Uterus (tissue), 4 donors: ENCODE data around the gene TIMM22. TPM values are rescaled to one million over a fixed set of nuclear protein-coding genes. Genes with fewer than 3 reads are reported as not detected.

Experiments used
- DNase-seq, 2 donors: peaks; one replicate each; pipeline ENCODE4 v3.0.0-alpha.2; 2019 to 2020
- H3K27ac ChIP-seq, 2 donors: fragments of 200-600 bp; sonication (generic); 1 replicate in 1 of 2; 2 replicates in 1 of 2; pipeline ENCODE4 v1.5.1; 2016 to 2018
- H3K27me3 ChIP-seq, 2 donors: fragments of 200-600 bp; sonication (generic); one replicate each; pipeline ENCODE4 v1.5.1; 2018 to 2019; ENCODE audit warnings: control low read depth in 1 of 2
- H3K36me3 ChIP-seq, 2 donors: fragments of 200-600 bp; sonication (generic); one replicate each; pipeline ENCODE4 v1.5.1; 2019; ENCODE audit warnings: control low read depth in 1 of 2
- H3K4me1 ChIP-seq, 2 donors: fragments of 200-600 bp; sonication (generic); one replicate each; pipeline ENCODE4 v1.5.1; 2018 to 2019; ENCODE audit warnings: control low read depth in 1 of 2
- H3K4me3 ChIP-seq, 2 donors: fragments of 200-600 bp; sonication (generic); 1 replicate in 1 of 2; 2 replicates in 1 of 2; pipeline ENCODE4 v1.5.1; 2018 to 2019; ENCODE audit warnings: mild to moderate bottlenecking in 1 of 2
- H3K9me3 ChIP-seq, 2 donors: fragments of 200-600 bp; sonication (generic); one replicate each; pipeline ENCODE4 v1.5.1; 2019; ENCODE audit warnings: control low read depth in 1 of 2
- POLR2A ChIP-seq, 2 donors: fragments of 450-650 bp; IDR thresholded peaks; one replicate each; pipeline ENCODE4 v1.6.1; 2016; ENCODE audit warnings: antibody characterized with exemption in 2 of 2, mild to moderate bottlenecking in 1 of 2, moderate library complexity in 1 of 2
- intact Hi-C: fragments of 100-400 bp; cut with DNase I; formaldehyde crosslinking; loops from one replicate; pipeline ENCODE4 v1.15.1; 2023; ENCODE audit warnings: low total_unique reads
- total RNA-seq, 4 donors: library from RNA; depleted of rRNA in 3 of 4; stranded (reverse); fragments of >200 nt in 3 of 4; gene quantifications; one replicate each; pipeline versions ENCODE4 v1.1.0 to v1.2.4, GENCODE V29; 2014 to 2023
- TF ChIP-seq, protein P1 (sequence below), 4 experiments: fragments of 200-600 bp in 2 of 4; fragments of 450-650 bp in 2 of 4; sonication (generic) in 2 of 4; IDR thresholded peaks; one replicate each; pipeline ENCODE4 v1.5.1; 2016 to 2019; ENCODE audit warnings: antibody characterized with exemption in 4 of 4, mild to moderate bottlenecking in 2 of 4, moderate library complexity in 1 of 4
- donor health status: DM: yes; HTN: yes; CAD: no.

TIMM22 gene
- total RNA-seq, 4 donors from 2014 or later = 5.1 to 17.1 (median 10.8) TPM

DNA sequence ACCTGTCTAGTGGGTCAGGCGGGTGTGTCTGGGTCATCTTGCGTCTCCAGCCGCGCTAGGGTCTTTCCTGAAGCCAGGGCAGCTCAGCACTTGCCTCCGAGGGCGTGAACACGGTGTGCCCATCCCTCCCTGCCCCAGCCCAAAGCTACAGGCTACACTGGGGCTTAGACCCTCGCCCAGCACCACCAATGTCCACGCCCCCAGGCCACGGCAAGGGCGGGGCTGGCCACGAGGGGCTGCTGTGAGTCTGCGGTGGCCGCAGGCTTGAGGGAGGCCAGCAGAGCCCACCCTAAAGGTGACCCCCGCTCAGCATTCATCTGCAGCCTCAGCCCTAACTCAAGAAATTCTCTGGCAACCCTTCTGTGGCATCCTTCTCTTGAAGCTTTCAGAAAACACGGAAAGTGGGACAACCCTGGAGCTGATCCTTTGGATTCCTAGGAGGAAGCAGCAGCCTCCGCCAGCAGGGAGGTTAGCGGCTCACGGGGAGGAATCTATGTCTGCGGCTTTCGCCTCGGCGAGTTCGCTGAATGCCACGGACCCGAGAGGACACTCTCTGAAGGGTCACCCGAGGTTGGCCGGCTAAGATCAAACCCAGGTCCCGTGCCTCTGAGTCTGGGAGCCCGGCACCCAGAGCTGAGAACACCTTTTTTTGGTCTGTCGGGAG is 41.7 kb downstream of the TIMM22 start:
- Histone ChIP-seq H3K9me3 (no peaks in the 10 kb centered on the region), H3K4me3 (no peak overlapping the region), H3K36me3 (no peaks in the 10 kb centered on the region), H3K4me1 (no peaks in the 10 kb centered on the region), H3K27ac (peak overlapping the region in 1 of 2 donors; percentile 60), H3K27me3 (no peaks in the 10 kb centered on the region)
- no peak for DNase-seq
- no peak for TF ChIP-seq POLR2A (IDR thresholded peaks at IDR 0.05)
- TF ChIP-seq, protein P1, sequence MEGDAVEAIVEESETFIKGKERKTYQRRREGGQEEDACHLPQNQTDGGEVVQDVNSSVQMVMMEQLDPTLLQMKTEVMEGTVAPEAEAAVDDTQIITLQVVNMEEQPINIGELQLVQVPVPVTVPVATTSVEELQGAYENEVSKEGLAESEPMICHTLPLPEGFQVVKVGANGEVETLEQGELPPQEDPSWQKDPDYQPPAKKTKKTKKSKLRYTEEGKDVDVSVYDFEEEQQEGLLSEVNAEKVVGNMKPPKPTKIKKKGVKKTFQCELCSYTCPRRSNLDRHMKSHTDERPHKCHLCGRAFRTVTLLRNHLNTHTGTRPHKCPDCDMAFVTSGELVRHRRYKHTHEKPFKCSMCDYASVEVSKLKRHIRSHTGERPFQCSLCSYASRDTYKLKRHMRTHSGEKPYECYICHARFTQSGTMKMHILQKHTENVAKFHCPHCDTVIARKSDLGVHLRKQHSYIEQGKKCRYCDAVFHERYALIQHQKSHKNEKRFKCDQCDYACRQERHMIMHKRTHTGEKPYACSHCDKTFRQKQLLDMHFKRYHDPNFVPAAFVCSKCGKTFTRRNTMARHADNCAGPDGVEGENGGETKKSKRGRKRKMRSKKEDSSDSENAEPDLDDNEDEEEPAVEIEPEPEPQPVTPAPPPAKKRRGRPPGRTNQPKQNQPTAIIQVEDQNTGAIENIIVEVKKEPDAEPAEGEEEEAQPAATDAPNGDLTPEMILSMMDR (IDR thresholded peaks at IDR 0.05) = no peak
- intact Hi-C loops = no loop called here

- H3K27me3 ChIP-seq = no peaks in the 10 kb centered on the region
- TF ChIP-seq POLR2A (IDR thresholded peaks at IDR 0.05) = no peak
- TF ChIP-seq, protein P1 (IDR thresholded peaks at IDR 0.05) = no peak
- H3K36me3 ChIP-seq = no peaks in the 10 kb centered on the region
- intact Hi-C loops = no loop called here
- no peaks in the 10 kb centered on the region for H3K4me1 ChIP-seq
- peak overlapping the region; percentile 56 to 60 for H3K27ac ChIP-seq
- DNase-seq = no peak
- no peaks in the 10 kb centered on the region for H3K9me3 ChIP-seq
- no peak overlapping the region for H3K4me3 ChIP-seq
Measured at GRCh38 chr17:1039123-1039507, 42.2 kb downstream of the TIMM22 start.

DNA sequence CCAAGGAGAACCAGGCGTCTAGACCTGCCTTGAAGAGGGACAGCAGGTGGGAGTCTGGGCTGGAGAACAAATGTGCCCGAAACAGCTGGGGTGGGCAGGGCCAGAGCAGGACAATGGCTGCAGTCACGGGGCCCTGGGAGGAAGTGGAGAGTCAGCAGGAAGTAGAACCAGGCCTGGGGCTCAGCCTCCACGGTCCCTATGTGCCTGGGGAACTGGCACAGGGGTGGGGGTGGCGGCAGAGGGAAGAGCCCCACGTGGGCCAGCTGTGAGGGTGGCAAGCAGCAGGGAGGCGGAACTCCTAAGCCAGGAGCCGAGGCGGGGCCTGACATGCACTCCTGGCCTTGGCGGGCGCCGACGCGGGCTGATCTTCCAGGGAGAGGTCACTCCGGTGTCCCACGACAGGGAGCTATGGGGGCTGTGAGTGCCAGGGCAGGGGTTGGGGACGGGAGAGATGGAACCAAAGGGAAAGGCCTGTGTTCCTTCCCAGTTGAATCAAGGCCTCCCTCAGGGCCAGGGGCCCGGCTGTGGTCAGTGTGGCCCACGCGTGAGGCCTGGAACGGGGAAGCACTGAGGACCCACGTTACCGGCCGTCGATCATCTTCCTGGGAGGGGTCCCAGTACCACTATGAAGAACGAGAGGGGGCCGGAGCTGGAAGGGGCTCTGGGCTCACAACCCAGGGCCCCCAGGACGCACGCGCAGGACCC is 42.7 kb downstream of the TIMM22 start:
- Histone ChIP-seq H3K4me3 (no peak overlapping the region), H3K27ac (peak overlapping the region; percentile 56 to 60), H3K36me3 (no peaks in the 10 kb centered on the region), H3K9me3 (no peaks in the 10 kb centered on the region), H3K4me1 (no peaks in the 10 kb centered on the region), H3K27me3 (no peaks in the 10 kb centered on the region)
- no peak for TF ChIP-seq POLR2A (IDR thresholded peaks at IDR 0.05)
- TF ChIP-seq, protein P1 (IDR thresholded peaks at IDR 0.05) = no peak
- DNase-seq = peak; percentile 38 to 58
- intact Hi-C loops = no loop called here

- H3K9me3 ChIP-seq = no peaks in the 10 kb centered on the region
- H3K27ac ChIP-seq = peak overlapping the region; percentile 56 to 60
- TF ChIP-seq, protein P1 (IDR thresholded peaks at IDR 0.05) = no peak
- no peak for TF ChIP-seq POLR2A (IDR thresholded peaks at IDR 0.05)
- no peaks in the 10 kb centered on the region for H3K4me1 ChIP-seq
- no peak overlapping the region for H3K4me3 ChIP-seq
- intact Hi-C loops = no loop called here
- H3K36me3 ChIP-seq = no peaks in the 10 kb centered on the region
- H3K27me3 ChIP-seq = no peaks in the 10 kb centered on the region
- DNase-seq = no peak
Measured at GRCh38 chr17:1040216-1040600, 43.3 kb downstream of the TIMM22 start.

DNA sequence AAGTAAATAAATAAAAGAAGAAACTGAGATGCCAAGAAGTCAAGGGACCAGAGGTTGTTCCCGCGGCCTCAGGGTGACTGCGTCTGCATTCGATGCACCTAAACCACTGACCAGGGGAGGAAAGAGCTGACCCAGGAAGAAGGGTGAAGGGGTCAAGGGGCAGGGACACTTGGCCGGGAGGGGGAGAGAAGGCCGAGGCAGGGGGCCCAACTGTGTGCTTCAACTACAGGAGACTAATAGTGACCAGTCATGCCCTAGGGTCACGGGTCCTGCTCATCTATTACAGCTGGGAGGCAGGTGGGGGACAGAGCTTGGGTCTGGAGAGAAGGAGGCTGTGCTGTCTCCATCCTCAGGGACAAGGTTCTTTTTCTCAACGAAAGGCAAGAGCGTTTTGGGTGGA is 44.8 kb downstream of the TIMM22 start:
- H3K27ac ChIP-seq = no peak overlapping the region
- H3K4me1 ChIP-seq = no peaks in the 10 kb centered on the region
- H3K27me3 ChIP-seq = no peaks in the 10 kb centered on the region
- no peaks in the 10 kb centered on the region for H3K36me3 ChIP-seq
- H3K4me3 ChIP-seq = no peak overlapping the region
- no peaks in the 10 kb centered on the region for H3K9me3 ChIP-seq
- no peak for DNase-seq
- TF ChIP-seq, protein P1 (IDR thresholded peaks at IDR 0.05) = no peak
- TF ChIP-seq POLR2A (IDR thresholded peaks at IDR 0.05) = no peak
- intact Hi-C loops = no loop called here
